Measurements from ENCODE around the gene FAM78A. TPM values are rescaled to one million over a fixed set of nuclear protein-coding genes. Genes with fewer than 3 reads are reported as not detected.

FAM78A gene
- total RNA-seq, 1 experiment from 2014 or later, result 0.84 TPM

DNA sequence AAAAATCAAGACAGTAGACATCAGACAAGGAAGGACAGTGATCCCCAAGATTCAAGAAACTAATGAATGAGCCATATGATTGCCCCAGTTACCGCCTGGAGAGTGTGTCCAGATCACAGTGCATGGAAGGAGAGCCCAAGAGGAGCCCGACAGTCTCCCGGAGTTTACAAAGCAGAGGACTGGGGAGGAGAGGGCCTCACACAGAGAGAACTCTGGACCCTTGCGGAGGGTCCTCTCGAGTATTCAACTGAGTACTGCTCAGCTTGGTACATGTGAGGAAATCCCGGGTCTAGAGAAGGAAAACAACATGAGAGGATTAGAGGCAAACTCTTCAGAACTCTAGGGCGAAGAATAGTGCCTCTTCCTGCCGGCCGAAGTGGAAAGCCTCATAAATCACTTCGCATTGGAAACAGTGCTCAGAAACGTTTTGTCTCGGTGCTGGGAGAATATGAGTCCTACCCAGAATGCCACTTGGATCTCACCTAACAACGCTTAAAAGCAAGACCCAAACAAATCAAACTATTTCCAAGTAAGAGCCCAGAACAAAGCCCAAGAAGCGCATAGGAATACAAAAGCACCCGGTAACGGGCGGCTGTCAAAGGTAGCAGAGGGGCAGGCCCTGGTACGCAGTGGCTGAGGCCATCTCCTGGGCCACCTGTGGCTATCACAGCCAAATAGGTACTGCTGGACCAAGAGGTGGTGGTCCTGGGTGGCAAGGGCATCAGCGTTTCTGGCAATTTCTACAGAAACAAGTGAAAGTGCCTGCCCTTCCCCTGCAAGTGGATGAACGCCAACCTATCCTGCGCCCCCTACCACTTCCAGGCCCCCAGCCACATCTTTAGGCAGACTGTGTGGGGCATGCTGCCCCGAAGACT, 36.0 kb downstream of the FAM78A start:
- Histone ChIP-seq H3K27me3 (replicated peaks; ENCODE audit: insufficient read depth, low read depth, low read length, poor library complexity) (no peaks in the 10 kb centered on the region), H3K4me3 (ENCODE audit: low read depth, low read length, poor library complexity, severe bottlenecking) (no peak overlapping the region), H3K4me1 (ENCODE audit: insufficient read depth, low read length, poor library complexity, severe bottlenecking) (peaks cover 25% of the 10 kb centered on the region), H3K9me3 (ENCODE audit: low read depth, low read length, poor library complexity, severe bottlenecking) (no peaks in the 10 kb centered on the region), H3K36me3 (ENCODE audit: insufficient read depth, low read length, poor library complexity, severe bottlenecking) (no peaks in the 10 kb centered on the region), H3K27ac (ENCODE audit: low read depth, low read length, poor library complexity, severe bottlenecking) (peak overlapping the region; percentile 43)
- TF ChIP-seq, protein P1, sequence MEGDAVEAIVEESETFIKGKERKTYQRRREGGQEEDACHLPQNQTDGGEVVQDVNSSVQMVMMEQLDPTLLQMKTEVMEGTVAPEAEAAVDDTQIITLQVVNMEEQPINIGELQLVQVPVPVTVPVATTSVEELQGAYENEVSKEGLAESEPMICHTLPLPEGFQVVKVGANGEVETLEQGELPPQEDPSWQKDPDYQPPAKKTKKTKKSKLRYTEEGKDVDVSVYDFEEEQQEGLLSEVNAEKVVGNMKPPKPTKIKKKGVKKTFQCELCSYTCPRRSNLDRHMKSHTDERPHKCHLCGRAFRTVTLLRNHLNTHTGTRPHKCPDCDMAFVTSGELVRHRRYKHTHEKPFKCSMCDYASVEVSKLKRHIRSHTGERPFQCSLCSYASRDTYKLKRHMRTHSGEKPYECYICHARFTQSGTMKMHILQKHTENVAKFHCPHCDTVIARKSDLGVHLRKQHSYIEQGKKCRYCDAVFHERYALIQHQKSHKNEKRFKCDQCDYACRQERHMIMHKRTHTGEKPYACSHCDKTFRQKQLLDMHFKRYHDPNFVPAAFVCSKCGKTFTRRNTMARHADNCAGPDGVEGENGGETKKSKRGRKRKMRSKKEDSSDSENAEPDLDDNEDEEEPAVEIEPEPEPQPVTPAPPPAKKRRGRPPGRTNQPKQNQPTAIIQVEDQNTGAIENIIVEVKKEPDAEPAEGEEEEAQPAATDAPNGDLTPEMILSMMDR (conservative IDR thresholded peaks at IDR 0.05; ENCODE audit: low read depth, low read length), result no peak
- no peak for TF ChIP-seq EZH2 (IDR thresholded peaks at IDR 0.05; ENCODE audit: borderline replicate concordance, low read depth, low read length, poor library complexity, severe bottlenecking)
- CTCF ChIA-PET, result no interaction called here
- POLR2A ChIA-PET (ENCODE audit: low non-redundant PET), result no interaction called here
- BruUV-seq (replicated peaks), result no TSS peak
- intact Hi-C loops (cut with micrococcal nuclease; ENCODE audit: unreplicated experiment), result no loop called here
- peak; percentile 37 for DNase-seq (ENCODE audit: low spot score)

- H3K36me3 ChIP-seq (ENCODE audit: insufficient read depth, low read length, poor library complexity, severe bottlenecking), result no peaks in the 10 kb centered on the region
- no peak overlapping the region for H3K4me3 ChIP-seq (ENCODE audit: low read depth, low read length, poor library complexity, severe bottlenecking)
- no peak for TF ChIP-seq EZH2 (IDR thresholded peaks at IDR 0.05; ENCODE audit: borderline replicate concordance, low read depth, low read length, poor library complexity, severe bottlenecking)
- TF ChIP-seq, protein P1 (conservative IDR thresholded peaks at IDR 0.05; ENCODE audit: low read depth, low read length), result no peak
- no peaks in the 10 kb centered on the region for H3K27me3 ChIP-seq (replicated peaks; ENCODE audit: insufficient read depth, low read depth, low read length, poor library complexity)
- no peak for DNase-seq (ENCODE audit: low spot score)
- peak overlapping the region; percentile 43 for H3K27ac ChIP-seq (ENCODE audit: low read depth, low read length, poor library complexity, severe bottlenecking)
- intact Hi-C loops (cut with micrococcal nuclease; ENCODE audit: unreplicated experiment), result no loop called here
- no peaks in the 10 kb centered on the region for H3K9me3 ChIP-seq (ENCODE audit: low read depth, low read length, poor library complexity, severe bottlenecking)
- CTCF ChIA-PET, result no interaction called here
- BruUV-seq (replicated peaks), result no TSS peak
- POLR2A ChIA-PET (ENCODE audit: low non-redundant PET), result no interaction called here
- H3K4me1 ChIP-seq (ENCODE audit: insufficient read depth, low read length, poor library complexity, severe bottlenecking), result peaks cover 25% of the 10 kb centered on the region
Observed at GRCh38 chr9:131239161-131239975, 36.9 kb downstream of the FAM78A start.

DNA sequence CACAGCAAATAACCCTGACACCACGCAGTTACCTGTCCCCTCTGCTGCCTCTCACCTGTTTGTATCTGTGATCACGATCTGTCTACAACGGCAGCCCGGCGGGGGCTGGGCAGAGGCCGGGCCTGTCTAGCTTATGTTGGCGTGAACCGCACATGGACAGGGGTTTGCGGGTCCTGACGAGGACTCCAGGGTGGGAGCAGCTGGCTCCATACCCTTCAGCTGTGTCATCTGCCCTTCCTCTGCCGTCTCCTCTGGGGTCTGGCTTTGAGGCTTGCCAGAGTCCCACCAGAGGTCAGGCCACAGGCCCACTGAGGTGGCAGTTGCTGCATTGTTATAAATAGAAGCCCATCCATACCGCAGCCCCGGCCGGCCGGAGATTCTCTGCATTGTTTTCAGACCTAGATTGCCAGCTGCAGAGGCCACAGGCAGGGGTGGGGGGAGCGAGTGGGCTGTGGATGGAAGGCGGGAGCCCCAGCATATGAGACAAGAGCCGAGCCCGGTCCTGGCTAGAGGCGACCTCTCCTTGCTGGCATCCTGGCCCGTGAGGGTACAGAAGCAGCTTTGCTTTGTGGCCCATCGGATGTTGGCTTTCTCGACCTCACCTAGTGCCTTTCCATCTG, 37.8 kb downstream of the FAM78A start:
- TF ChIP-seq, protein P1 (conservative IDR thresholded peaks at IDR 0.05; ENCODE audit: low read depth, low read length), result no peak
- no peak for TF ChIP-seq EZH2 (IDR thresholded peaks at IDR 0.05; ENCODE audit: borderline replicate concordance, low read depth, low read length, poor library complexity, severe bottlenecking)
- Histone ChIP-seq H3K9me3 (ENCODE audit: low read depth, low read length, poor library complexity, severe bottlenecking) (no peaks in the 10 kb centered on the region), H3K27me3 (replicated peaks; ENCODE audit: insufficient read depth, low read depth, low read length, poor library complexity) (no peaks in the 10 kb centered on the region), H3K4me1 (ENCODE audit: insufficient read depth, low read length, poor library complexity, severe bottlenecking) (peaks cover 25% of the 10 kb centered on the region), H3K36me3 (ENCODE audit: insufficient read depth, low read length, poor library complexity, severe bottlenecking) (peaks cover 8% of the 10 kb centered on the region), H3K27ac (ENCODE audit: low read depth, low read length, poor library complexity, severe bottlenecking) (no peak overlapping the region), H3K4me3 (ENCODE audit: low read depth, low read length, poor library complexity, severe bottlenecking) (no peak overlapping the region)
- intact Hi-C loops (cut with micrococcal nuclease; ENCODE audit: unreplicated experiment), result no loop called here
- DNase-seq (ENCODE audit: low spot score), result no peak
- BruUV-seq (replicated peaks), result no TSS peak
- ChIA-PET CTCF (no interaction called here), POLR2A (ENCODE audit: low non-redundant PET) (no interaction called here)

All from A673 (cell line).